Upper lobe of left lung (tissue), 4 donors: Measurements from ENCODE around the gene OGDH.

ENCODE experiments used
- CTCF ChIP-seq, 6 experiments: fragments of 450-650 bp in 4 of 6; fragments of 200-600 bp in 2 of 6; sonication (generic) in 2 of 6; IDR thresholded peaks; one replicate each; pipeline ENCODE4 v1.5.1; 2016 to 2019; ENCODE audit warnings: antibody characterized with exemption in 6 of 6
- EP300 ChIP-seq, 4 donors: sonication (generic); formaldehyde crosslinking; IDR thresholded peaks; one replicate each; pipeline ENCODE4 v1.5.1; 2017; ENCODE audit warnings: antibody characterized with exemption in 4 of 4, control low read depth in 2 of 4
- POLR2A ChIP-seq, 4 donors: fragments of 450-650 bp; IDR thresholded peaks; one replicate each; pipeline ENCODE4 v1.5.1; 2016 to 2017; ENCODE audit warnings: antibody characterized with exemption in 4 of 4, mild to moderate bottlenecking in 2 of 4
- POLR2AphosphoS5 ChIP-seq, 2 donors: sonication (generic); formaldehyde crosslinking; IDR thresholded peaks; one replicate each; pipeline ENCODE4 v1.5.1; 2017; ENCODE audit warnings: antibody characterized with exemption in 2 of 2

- TF ChIP-seq CTCF (IDR thresholded peaks at IDR 0.05): no peak
- no peak for TF ChIP-seq POLR2AphosphoS5 (IDR thresholded peaks at IDR 0.05)
- no peak for TF ChIP-seq POLR2A (IDR thresholded peaks at IDR 0.05)
- no peak for TF ChIP-seq EP300 (IDR thresholded peaks at IDR 0.05)
These were observed 105.6 kb downstream of the OGDH start for GRCh38 chr7:44712012-44712411.
